HS-27A (cell line): ENCODE results near the gene KCNJ10.
"Not testable (repeated sequence)": the region's sequence is repeated elsewhere in the genome, so short reads cannot be mapped to it uniquely, and the experiment has no call there.

Experiments
- DNase-seq: peaks from one replicate; pipeline ENCODE4 v3.0.0-alpha.2; 2012; ENCODE audit warnings: low read depth, missing footprints

KCNJ10 gene

GRCh38 chr1:160069460-160070231 is at the start of gene KCNJ10:
TSS of gene KCNJ10 (minus strand) at chr1:160070160. CDS start at chr1:160042532, 27,628 bp downstream.
- DNase-seq, result no peak

GRCh38 chr1:160118928-160119327 is 49.0 kb upstream of the KCNJ10 start:
- DNase-seq, result no peak

- DNase-seq, result no peak
Measured at GRCh38 chr1:160117709-160118183, 47.8 kb upstream of the KCNJ10 start.

- DNase-seq, result no peak
Measured at GRCh38 chr1:160117300-160117699, 47.3 kb upstream of the KCNJ10 start.

GRCh38 chr1:160116283-160117147 is 46.6 kb upstream of the KCNJ10 start:
- DNase-seq, result no peak

GRCh38 chr1:160115545-160116282 is 45.8 kb upstream of the KCNJ10 start, which contains the start of gene ATP1A2:
TSS of gene ATP1A2 (plus strand) at chr1:160115759. CDS start at chr1:160115862, 103 bp downstream.
- no peak for DNase-seq

GRCh38 chr1:160114085-160114484 is 44.1 kb upstream of the KCNJ10 start:
- no peak for DNase-seq

- DNase-seq, result no peak
Measured at GRCh38 chr1:160113407-160113806, 43.4 kb upstream of the KCNJ10 start.

GRCh38 chr1:160112357-160112756 is 42.4 kb upstream of the KCNJ10 start:
- DNase-seq, result no peak

- DNase-seq, result not testable (repeated sequence)
Measured at GRCh38 chr1:160111462-160111861, 41.5 kb upstream of the KCNJ10 start.

GRCh38 chr1:160109686-160110085 is 39.7 kb upstream of the KCNJ10 start:
- DNase-seq, result no peak

GRCh38 chr1:160108888-160109662 is 39.1 kb upstream of the KCNJ10 start:
- DNase-seq, result no peak

- no peak for DNase-seq
Measured at GRCh38 chr1:160107512-160107911, 37.6 kb upstream of the KCNJ10 start.

GRCh38 chr1:160105155-160105554 is 35.2 kb upstream of the KCNJ10 start:
- no peak for DNase-seq

- DNase-seq, result no peak
Measured at GRCh38 chr1:160104486-160104885, 34.5 kb upstream of the KCNJ10 start.

GRCh38 chr1:160103658-160104408 is 33.9 kb upstream of the KCNJ10 start:
- no peak for DNase-seq

- no peak for DNase-seq
Measured at GRCh38 chr1:160101717-160102522, 32.0 kb upstream of the KCNJ10 start.

GRCh38 chr1:160101037-160101716 is 31.2 kb upstream of the KCNJ10 start:
- DNase-seq, result no peak

GRCh38 chr1:160099716-160100375 is 29.9 kb upstream of the KCNJ10 start:
- DNase-seq, result no peak
